Hepatocyte (in vitro differentiated cells): ENCODE measurements around the gene NFIL3.

Experiments used
- CTCF ChIP-seq: fragments of 200-600 bp; sonication (generic); IDR thresholded peaks from 2 replicates; pipeline ENCODE4 v1.5.1; 2016; ENCODE audit warnings: antibody characterized with exemption, mild to moderate bottlenecking; ENCODE audit not compliant: poor library complexity
- EZH2phosphoT487 ChIP-seq: fragments of 200-600 bp; sonication (generic); IDR thresholded peaks from one replicate; pipeline ENCODE4 v1.6.1; 2018; ENCODE audit warnings: antibody characterized with exemption, mild to moderate bottlenecking, low read depth, moderate library complexity; ENCODE audit not compliant: unreplicated experiment, severe bottlenecking

GRCh38 chr9:91429501-91429900, 5.9 kb upstream of the NFIL3 start:
- TF ChIP-seq CTCF (no peak), EZH2phosphoT487 (no peak)
